GM20000 (cell line): ENCODE results near the gene USP47.
"Not testable (repeated sequence)": the region's sequence is repeated elsewhere in the genome, so short reads cannot be mapped to it uniquely, and the experiment has no call there.

Experiments used
- DNase-seq: peaks from one replicate; pipeline ENCODE4 v3.0.0; 2012; ENCODE audit warnings: low spot score
- TF ChIP-seq, protein P1 (sequence below): IDR thresholded peaks from 2 replicates; pipeline ENCODE4 v1.5.1; 2012; ENCODE audit warnings: mild to moderate bottlenecking, control low read depth; ENCODE audit errors: extremely low read depth, missing control alignments

Gene USP47

GRCh38 chr11:11817957-11818356, 23.8 kb upstream of the USP47 start:
- DNase-seq = no peak
- TF ChIP-seq, protein P1, sequence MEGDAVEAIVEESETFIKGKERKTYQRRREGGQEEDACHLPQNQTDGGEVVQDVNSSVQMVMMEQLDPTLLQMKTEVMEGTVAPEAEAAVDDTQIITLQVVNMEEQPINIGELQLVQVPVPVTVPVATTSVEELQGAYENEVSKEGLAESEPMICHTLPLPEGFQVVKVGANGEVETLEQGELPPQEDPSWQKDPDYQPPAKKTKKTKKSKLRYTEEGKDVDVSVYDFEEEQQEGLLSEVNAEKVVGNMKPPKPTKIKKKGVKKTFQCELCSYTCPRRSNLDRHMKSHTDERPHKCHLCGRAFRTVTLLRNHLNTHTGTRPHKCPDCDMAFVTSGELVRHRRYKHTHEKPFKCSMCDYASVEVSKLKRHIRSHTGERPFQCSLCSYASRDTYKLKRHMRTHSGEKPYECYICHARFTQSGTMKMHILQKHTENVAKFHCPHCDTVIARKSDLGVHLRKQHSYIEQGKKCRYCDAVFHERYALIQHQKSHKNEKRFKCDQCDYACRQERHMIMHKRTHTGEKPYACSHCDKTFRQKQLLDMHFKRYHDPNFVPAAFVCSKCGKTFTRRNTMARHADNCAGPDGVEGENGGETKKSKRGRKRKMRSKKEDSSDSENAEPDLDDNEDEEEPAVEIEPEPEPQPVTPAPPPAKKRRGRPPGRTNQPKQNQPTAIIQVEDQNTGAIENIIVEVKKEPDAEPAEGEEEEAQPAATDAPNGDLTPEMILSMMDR = no peak

DNA sequence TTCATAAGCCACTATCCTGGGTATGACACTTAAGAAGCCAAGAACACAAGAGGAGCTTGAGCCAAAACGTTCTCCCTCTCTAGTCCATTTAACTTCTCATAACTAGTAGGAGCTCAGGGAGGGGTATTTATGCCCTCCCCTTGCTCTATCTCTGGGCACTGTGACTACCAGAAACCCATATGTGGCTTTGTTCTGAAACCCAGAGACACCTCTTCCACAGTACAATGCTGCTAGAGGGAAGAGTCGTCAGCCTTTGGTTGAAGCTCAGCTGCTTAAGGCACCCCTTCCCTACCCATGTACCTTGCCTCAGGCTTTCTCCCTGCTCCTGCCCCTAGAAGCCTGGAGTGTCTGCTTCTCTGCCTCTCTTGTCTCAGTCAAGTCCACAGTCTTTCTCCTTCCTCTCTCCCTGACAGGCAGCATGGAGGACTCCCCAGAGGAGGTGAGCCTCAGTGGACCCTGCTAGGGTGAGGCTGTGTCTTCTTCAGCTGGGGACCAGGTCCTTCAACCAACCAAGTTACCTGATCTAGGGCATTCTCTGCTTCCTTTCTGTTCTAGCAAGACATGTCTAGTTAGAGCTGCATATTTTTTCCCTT, 23.1 kb upstream of the USP47 start:
- DNase-seq = no peak
- TF ChIP-seq, protein P1 = no peak

- TF ChIP-seq, protein P1 = no peak
- no peak for DNase-seq
These were observed 19.9 kb upstream of the USP47 start for GRCh38 chr11:11821899-11822298.

DNA sequence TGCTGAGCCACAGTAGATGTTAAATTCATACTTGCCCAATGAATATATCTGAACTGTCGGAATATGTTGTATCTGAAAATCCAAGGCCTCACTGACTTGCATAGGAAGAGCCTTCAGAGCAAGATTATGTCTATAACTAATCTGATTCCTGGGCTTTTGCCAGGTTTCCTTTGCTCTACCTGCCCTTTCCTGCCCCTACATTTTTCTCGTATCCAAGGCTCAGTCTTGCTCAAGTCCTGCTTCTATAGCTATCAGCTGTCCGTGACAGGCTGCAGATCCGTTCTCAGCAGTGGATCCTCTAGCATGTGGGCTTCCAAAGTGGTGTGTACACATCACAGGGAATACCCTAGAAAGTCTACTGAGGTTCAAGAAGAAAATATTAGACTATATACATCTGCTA, 18.8 kb upstream of the USP47 start:
- no peak for DNase-seq
- TF ChIP-seq, protein P1 = no peak

- TF ChIP-seq, protein P1 = no peak
- no peak for DNase-seq
These were observed 15.5 kb upstream of the USP47 start for GRCh38 chr11:11826260-11826659.

GRCh38 chr11:11827272-11827671, 14.5 kb upstream of the USP47 start:
- DNase-seq = no peak
- TF ChIP-seq, protein P1 = no peak

DNA sequence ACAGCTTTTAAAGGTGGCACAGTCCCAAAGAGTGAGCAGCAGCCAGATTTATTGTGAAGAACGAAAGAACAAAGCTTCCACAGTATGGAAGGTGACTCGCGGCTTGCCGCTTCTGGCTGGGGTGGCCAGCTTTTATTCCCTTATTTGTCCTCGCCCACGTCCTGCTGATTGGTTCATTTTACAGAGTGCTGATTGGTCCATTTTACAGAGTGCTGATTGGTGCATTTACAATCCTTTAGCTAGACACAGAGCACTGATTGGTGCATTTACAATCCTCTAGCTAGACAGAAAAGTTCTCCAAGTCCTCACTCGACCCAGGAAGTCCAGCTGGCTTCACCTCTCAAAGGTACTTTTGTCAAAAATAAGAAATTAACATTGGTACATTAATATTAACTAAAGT, 10.4 kb upstream of the USP47 start:
- DNase-seq = not testable (repeated sequence)

- DNase-seq = no peak
- TF ChIP-seq, protein P1 = no peak
These were observed 5.0 kb upstream of the USP47 start for GRCh38 chr11:11836676-11837231.
